Stimulated activated CD8-positive, alpha-beta memory T cell treated with anti-CD3 and anti-CD28 coated beads, Interleukin-12 subunit alpha, Interleukin-12 subunit beta, amount 100 ng/mL, for 4 hours (primary cell): ENCODE data around the gene HRK.

Source experiments
- DNase-seq: peaks from one replicate; pipeline ENCODE4 v3.0.0-alpha.2; 2020; ENCODE audit warnings: low read depth

Gene HRK

GRCh38 chr12:116881325-116881876, at the start of gene HRK:
Gene HRK, minus strand, starts transcription at chr12:116881441. Its CDS starts 134 bp downstream, at chr12:116881307.
- no peak for DNase-seq

DNA sequence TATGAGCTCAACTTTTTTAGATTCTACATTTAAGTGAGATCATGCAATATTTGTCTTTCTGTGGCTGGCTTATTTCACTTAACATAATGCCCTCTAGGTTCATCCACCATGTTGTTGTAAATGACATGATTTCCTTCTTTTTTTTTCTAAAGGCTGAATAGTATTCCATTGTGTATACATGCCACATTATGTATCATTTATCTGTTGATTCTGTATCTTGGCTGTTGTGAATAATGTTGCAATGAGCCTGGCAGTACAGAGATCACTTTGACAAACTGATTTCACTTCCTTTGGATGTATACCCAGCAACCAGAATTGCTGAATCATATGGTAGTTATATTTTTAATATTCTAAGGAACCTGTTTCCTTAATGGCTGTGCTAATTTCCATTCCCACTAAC, 48.6 kb upstream of the HRK start:
- DNase-seq = no peak

DNA sequence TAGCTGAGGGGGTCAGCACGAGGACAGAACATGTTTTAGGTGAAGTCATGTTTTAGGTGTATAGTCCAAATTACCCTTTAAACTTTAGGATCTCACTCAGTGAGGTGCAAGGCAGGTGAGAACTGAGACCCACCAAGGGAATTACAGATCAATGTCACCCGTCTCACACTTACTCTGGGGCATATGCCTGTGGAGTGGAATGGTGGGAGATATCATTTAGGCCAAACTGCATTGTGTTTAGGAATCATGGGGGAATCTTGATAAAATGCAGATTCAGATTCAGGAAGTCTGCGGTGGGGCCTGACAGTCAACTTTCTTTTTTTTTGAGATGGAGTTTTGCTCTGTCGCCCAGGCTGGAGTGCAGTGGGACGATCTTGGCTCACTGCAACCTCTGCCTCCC, 47.3 kb upstream of the HRK start:
- DNase-seq = no peak

- no peak for DNase-seq
Measured at GRCh38 chr12:116927244-116927940, 46.2 kb upstream of the HRK start.

DNA sequence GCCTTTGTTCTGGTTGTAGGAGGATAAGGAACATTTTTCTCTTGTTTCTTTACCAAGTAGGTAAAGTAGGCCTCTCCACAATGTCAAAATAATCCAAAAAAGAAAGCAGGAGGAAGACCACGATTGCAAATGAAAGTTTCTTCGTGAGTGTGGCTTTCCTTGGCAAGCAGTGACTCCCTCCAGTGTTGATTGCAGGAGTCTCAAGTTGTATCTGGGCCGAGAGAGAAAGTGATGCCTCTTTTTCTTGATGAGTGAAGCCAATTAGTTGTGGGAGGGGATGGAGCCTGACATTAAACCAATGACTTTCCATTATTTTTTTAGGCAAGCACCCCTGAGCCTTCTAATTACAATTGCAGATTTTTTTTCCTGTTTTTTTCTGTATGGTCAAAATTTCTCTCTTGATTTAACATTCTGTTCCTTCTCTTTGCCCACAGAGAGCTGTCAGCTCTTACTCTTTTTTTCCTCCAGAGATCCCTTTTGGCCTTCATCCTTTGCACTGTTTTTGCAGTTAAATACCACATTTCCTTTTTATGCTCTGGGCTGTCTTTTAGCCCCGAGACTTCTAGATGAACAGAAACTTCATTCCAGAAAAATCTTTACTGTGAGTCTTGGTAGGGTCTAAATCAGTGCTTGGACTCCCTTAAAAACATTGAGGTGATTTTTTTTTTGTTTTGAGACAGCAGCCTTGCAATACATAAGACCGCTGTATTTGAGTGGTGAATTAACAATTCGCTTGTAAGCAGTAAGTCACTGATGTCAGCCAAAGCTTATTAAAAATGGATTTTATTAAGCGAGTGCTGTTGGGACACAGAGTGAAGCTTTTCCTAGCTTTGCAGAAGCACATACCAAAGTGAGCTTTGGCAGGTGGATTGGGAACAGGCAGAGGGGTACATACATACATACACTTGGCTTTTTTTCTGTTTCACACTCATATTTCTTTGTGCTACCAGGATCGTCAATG, 45.3 kb upstream of the HRK start:
- no peak for DNase-seq

DNA sequence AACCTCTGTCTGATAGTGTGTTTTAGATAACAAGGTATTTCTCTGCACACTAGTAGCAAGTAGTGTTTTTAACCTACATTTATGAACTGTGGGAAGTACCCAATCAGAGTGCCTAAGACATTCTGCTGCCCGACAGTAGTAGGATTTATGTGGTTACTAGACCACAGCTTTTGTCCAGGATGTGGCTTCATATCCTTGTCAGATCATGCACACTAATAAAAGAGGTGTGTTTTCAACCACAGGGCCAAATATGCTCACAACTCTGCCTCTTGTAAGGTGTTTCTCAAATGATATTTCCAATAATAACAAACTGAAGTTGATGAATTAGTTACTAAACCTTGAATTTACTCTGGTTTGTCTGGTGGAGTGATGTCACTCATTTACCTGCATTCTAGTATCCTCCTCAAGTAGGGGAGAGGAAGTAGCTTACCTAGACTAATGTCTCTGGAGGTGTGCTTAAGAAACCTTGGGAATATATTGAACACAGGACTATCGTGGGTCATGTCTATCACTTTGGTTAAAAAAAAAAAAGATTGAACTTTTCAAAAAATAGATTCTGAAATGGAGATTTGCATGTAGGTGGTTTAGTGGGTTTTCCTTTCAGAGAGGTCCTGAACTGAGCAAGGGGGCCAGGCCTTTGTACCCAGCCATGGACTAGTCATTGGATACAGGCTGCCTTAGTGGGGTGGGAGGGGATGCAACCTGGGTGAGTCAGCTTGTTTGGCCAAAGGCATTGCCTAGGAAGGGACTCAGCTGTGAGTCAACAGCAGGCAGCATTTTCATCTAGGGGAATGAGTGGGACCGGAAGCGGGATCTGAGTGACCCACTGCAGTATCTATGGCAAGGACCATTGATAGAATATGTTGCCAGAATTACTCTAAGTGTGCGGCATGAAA, 43.6 kb upstream of the HRK start:
- no peak for DNase-seq

GRCh38 chr12:116922194-116922897, 41.1 kb upstream of the HRK start:
- DNase-seq = no peak

GRCh38 chr12:116920939-116921338, 39.7 kb upstream of the HRK start:
- DNase-seq = no peak

- no peak for DNase-seq
Measured at GRCh38 chr12:116919706-116920485, 38.7 kb upstream of the HRK start.

GRCh38 chr12:116919247-116919661, 38.0 kb upstream of the HRK start:
- no peak for DNase-seq

- no peak for DNase-seq
Measured at GRCh38 chr12:116918464-116918863, 37.2 kb upstream of the HRK start.

- DNase-seq = peak; percentile 37
Measured at GRCh38 chr12:116916714-116917114, 35.5 kb upstream of the HRK start.

GRCh38 chr12:116916122-116916521, 34.9 kb upstream of the HRK start:
- DNase-seq = no peak

DNA sequence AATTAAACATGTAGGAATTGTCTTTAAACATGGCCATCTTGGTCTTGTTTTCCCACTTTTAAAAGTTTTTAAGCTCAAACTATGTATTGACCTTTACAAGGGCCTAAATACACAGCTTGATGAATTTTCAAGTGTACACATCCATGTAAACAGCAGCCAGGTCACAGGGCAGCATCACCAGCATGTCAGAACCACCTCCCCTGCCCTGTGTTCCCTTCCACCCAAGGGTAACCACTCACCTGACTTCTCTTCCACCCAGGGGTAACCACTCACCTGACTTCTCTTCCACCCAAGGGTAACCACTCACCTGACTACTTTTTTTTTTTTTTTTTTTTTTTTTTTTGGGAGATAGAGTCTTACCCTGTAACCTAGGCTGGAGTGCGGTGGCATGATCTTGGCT, 34.1 kb upstream of the HRK start:
- DNase-seq = no peak

DNA sequence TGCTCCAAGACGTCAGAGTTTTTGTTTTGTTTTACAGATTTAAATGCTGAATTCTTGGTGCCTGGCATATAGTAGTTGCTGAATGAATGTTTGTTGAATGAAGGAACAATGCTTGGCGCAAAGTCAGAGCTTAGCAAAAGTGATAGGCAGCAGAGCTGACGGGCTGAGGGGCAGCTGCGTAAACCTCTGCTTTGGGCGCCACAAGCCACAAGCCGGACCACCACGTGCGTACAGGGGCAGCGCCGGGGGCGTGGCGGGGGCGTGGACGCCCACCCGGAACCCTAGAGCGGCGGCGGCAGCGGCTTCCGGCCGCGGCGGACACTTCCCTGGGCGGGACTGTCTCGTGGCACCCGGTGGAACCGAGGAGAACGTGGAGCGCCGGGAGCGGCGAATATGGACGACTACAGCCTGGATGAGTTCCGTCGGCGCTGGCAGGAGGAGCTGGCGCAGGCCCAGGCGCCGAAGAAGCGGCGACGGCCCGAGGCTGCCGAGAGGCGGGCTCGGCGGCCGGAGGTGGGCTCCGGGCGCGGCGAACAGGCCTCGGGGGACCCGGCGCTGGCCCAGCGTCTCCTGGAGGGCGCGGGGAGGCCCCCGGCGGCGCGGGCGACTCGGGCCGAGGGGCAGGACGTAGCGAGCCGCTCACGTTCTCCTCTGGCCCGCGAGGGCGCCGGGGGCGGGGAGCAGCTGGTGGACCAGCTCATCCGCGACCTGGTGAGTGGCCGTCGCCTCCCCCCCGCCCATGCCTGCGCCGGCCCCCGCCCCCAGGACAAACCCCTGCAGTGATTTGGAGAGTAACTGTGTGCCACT, 29.6 kb upstream of the HRK start, which contains the start of gene FBXW8:
Gene FBXW8, plus strand, starts transcription at position 306 of the 807 bp plus-strand sequence. Its CDS starts 88 bp downstream, at position 394.
- peak; percentile 58 for DNase-seq

DNA sequence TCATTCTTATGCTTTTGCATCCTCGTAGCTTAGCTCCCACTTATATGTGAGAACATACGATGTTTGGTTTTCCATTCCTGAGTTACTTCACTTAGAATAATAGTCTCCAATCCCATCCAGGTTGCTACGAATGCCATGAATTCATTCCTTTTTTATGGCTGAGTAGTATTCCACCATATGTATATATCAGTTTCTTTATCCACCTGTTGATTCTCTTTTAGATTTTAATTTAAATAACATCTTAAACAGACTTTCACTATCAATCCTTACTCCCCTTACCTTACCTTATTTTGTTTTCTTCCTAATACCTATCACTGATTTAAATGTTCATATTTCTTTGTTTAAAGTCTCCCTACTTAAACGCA, 29.0 kb upstream of the HRK start:
- DNase-seq = no peak

DNA sequence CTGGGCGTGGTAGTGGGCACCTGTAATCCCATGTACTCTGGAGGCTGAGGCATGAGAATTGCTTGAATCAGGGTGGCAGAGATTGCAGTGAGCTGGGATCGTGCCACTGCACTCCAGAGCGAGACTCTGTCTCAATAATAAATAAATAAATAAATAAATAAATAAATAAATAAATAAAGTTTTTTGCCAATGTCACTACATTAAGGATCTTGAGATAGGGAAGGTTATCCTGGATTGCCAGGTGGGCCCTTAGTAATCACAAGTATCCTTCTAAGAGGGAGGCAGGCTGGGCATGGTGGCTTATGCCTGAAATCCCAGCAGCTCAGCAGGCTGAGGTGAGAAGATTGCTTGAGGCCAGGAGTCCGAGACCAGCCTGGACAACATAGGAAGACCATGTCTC, 25.0 kb upstream of the HRK start:
- DNase-seq = no peak

DNA sequence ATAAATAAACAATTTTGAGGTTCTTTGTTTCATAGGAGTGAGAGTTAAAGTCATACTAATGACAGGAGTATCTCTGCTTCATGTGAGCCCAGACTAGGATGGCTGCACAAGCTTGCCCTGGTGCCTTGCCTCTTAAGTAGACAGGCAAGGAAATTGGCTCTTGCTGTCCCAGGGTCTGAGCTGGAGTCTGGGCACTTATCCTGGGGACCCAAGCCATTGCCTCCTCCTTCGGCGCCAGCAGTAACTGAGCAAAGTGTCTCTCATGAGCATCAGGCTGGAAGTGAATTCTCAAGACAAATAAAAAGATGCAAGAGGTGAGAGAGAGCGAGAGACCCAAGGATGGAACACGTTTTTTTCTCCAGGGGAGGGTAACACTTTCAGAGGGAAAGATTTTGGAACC, 22.6 kb upstream of the HRK start:
- DNase-seq = no peak

GRCh38 chr12:116901612-116902011, 20.4 kb upstream of the HRK start:
- DNase-seq = no peak

DNA sequence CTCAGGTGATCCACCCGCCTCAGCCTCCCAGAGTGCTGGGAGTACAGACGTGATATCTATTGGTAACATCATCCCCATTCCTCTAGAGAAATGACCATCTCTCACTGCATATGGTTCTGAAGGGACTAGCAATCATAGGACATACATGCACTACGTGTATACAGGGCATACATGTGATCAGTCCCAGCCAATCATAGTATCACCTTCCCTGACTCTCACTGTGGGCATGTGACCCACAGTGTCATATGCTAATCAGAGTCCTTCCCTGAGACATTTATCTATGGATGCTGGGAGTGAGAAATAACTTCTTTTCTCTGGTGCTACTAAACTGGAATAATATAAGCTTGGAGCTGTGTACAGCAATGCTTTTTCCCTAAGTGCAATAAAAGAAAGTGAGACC, 17.4 kb upstream of the HRK start:
- no peak for DNase-seq
